H1 (cell line): Measurements from ENCODE around the gene WNK2. TPM values are rescaled to one million over a fixed set of nuclear protein-coding genes. Genes with fewer than 3 reads are reported as not detected.
A peak's percentile ranks its signal among the peaks of the same experiment; 100 is the strongest.

Source experiments
- CTCF ChIA-PET: fragments of 300-600 bp; sonication (Branson Sonifier 250); formaldehyde crosslinking; loops from one replicate; lab custom pipeline; 2021; ENCODE audit not compliant: partially characterized antibody; lab: Charles Lee
- POLR2A ChIA-PET: fragments of 300-600 bp; sonication (Branson Sonifier 250); formaldehyde crosslinking; loops from one replicate; lab custom pipeline; 2021; ENCODE audit warnings: inconsistent platforms; ENCODE audit not compliant: partially characterized antibody; lab: Charles Lee
- DNase-seq, 2 experiments: peaks; one replicate each; pipeline versions ENCODE4 v3.0.0 to v3.0.0-alpha.2; 2010 to 2022; ENCODE audit warnings: low spot score in 2 of 2, low read depth in 1 of 2, mixed read lengths in 1 of 2
- FAIRE-seq: peaks from 2 replicates; lab custom pipeline; 2011; peaks lifted over from hg19 to GRCh38; lab: Jason Lieb, UNC
- H2AFZ ChIP-seq: 2 replicates; pipeline ENCODE4 v1.8.1; 2012; ENCODE audit warnings: low read length, inconsistent platforms
- H2AK5ac ChIP-seq: 2 replicates; pipeline ENCODE4 v1.6.1; 2013; ENCODE audit warnings: low read depth, low read length
- H2BK120ac ChIP-seq: replicated peaks from 2 replicates; pipeline ENCODE3; 2013; ENCODE audit warnings: low read depth, low read length, inconsistent platforms
- H2BK12ac ChIP-seq: 2 replicates; pipeline ENCODE4 v1.6.1; 2013; ENCODE audit warnings: low read depth, low read length
- H2BK15ac ChIP-seq: 2 replicates; pipeline ENCODE4 v1.6.1; 2013; ENCODE audit warnings: low read length
- H2BK20ac ChIP-seq: 2 replicates; pipeline ENCODE4 v1.6.1; 2013; ENCODE audit warnings: low read length
- H2BK5ac ChIP-seq: 2 replicates; pipeline ENCODE4 v1.6.1; 2013; ENCODE audit warnings: low read depth, low read length
- H3K14ac ChIP-seq: 2 replicates; pipeline ENCODE4 v1.6.1; 2013; ENCODE audit warnings: inconsistent platforms; ENCODE audit not compliant: insufficient read length
- H3K18ac ChIP-seq: 2 replicates; pipeline ENCODE4 v1.6.1; 2013; ENCODE audit warnings: low read length; ENCODE audit errors: extremely low read depth
- H3K23ac ChIP-seq: 2 replicates; pipeline ENCODE4 v1.6.1; 2013; ENCODE audit warnings: inconsistent platforms; ENCODE audit not compliant: insufficient read length
- H3K23me2 ChIP-seq: 2 replicates; pipeline ENCODE4 v1.6.1; 2013; ENCODE audit warnings: low read depth, low read length
- H3K27ac ChIP-seq: 2 replicates; pipeline ENCODE4 v1.6.1; 2011; ENCODE audit warnings: low read depth, low read length, inconsistent platforms
- H3K27me3 ChIP-seq, 4 experiments: replicated peaks in 1 of 4; 1 replicate in 1 of 4; 2 replicates in 3 of 4; pipeline versions ENCODE4 v1.6.1 to v1.8.1; 2011 to 2013; ENCODE audit warnings: low read length in 3 of 4, mild to moderate bottlenecking in 3 of 4, inconsistent platforms in 2 of 4, mixed read lengths in 2 of 4, moderate library complexity in 1 of 4; ENCODE audit not compliant: control insufficient read depth in 3 of 4, insufficient read depth in 3 of 4; ENCODE audit errors: extremely low read depth in 1 of 4
- H3K36me3 ChIP-seq, 4 experiments: 2 replicates each; pipeline versions ENCODE4 v1.6.1 to v1.8.1; 2011 to 2013; ENCODE audit warnings: mild to moderate bottlenecking in 4 of 4, low read length in 3 of 4, moderate library complexity in 2 of 4, control low read depth in 1 of 4, inconsistent platforms in 1 of 4; ENCODE audit not compliant: insufficient read depth in 4 of 4, control insufficient read depth in 2 of 4
- H3K4ac ChIP-seq: replicated peaks from 2 replicates; pipeline ENCODE3; 2013; ENCODE audit warnings: low read length, low read depth, mixed read lengths, inconsistent platforms; ENCODE audit not compliant: insufficient read length
- H3K4me1 ChIP-seq, 4 experiments: replicated peaks in 1 of 4; 1 replicate in 1 of 4; 2 replicates in 3 of 4; pipeline versions ENCODE4 v1.6.1 to v1.8.1; 2011 to 2013; ENCODE audit warnings: low read length in 3 of 4, inconsistent platforms in 2 of 4, mixed read lengths in 1 of 4; ENCODE audit not compliant: insufficient read depth in 4 of 4, control insufficient read depth in 3 of 4
- H3K4me2 ChIP-seq, 2 experiments: 2 replicates each; pipeline versions ENCODE4 v1.6.1 to v1.8.1; 2011 to 2013; ENCODE audit warnings: low read depth in 2 of 2, low read length in 2 of 2, control low read depth in 1 of 2, inconsistent platforms in 1 of 2, mild to moderate bottlenecking in 1 of 2; ENCODE audit not compliant: insufficient read depth in 1 of 2
- H3K4me3 ChIP-seq, 4 experiments: fragments of 200-600, 300-600 bp in 1 of 4; sonication (generic), shearing (Covaris generic), sonication (Bioruptor Twin) in 1 of 4; 2 replicates each; pipeline versions ENCODE4 v1.5.1 to v1.8.1; 2011 to 2016; ENCODE audit warnings: low read length in 4 of 4, low read depth in 3 of 4, control low read depth in 2 of 4, inconsistent platforms in 2 of 4, mild to moderate bottlenecking in 2 of 4, mixed read lengths in 1 of 4, moderate library complexity in 1 of 4; ENCODE audit not compliant: insufficient read depth in 2 of 4; ENCODE audit errors: extremely low read depth in 1 of 4
- H3K56ac ChIP-seq: replicated peaks from 2 replicates; pipeline ENCODE3; 2013; ENCODE audit warnings: low read depth, mild to moderate bottlenecking, mixed read lengths, low read length, inconsistent platforms; ENCODE audit not compliant: insufficient read length
- H3K79me1 ChIP-seq: 2 replicates; pipeline ENCODE4 v1.6.1; 2013; ENCODE audit warnings: low read depth, low read length, control low read depth
- H3K79me2 ChIP-seq, 2 experiments: 2 replicates each; pipeline versions ENCODE4 v1.6.1 to v1.8.1; 2012 to 2013; ENCODE audit warnings: low read length in 2 of 2, mild to moderate bottlenecking in 2 of 2, inconsistent platforms in 1 of 2; ENCODE audit not compliant: insufficient read depth in 2 of 2, control insufficient read depth in 1 of 2
- H3K9ac ChIP-seq, 4 experiments: replicated peaks in 1 of 4; 1 replicate in 1 of 4; 2 replicates in 3 of 4; pipeline versions ENCODE4 v1.6.1 to v1.8.1; 2011 to 2013; ENCODE audit warnings: low read depth in 3 of 4, low read length in 3 of 4, control low read depth in 2 of 4, mild to moderate bottlenecking in 2 of 4, moderate library complexity in 2 of 4, inconsistent platforms in 1 of 4; ENCODE audit errors: extremely low read depth in 1 of 4
- H3K9me3 ChIP-seq, 2 experiments: 2 replicates each; pipeline versions ENCODE4 v1.6.1 to v1.8.1; 2012 to 2013; ENCODE audit warnings: mild to moderate bottlenecking in 2 of 2, moderate library complexity in 2 of 2, control low read depth in 1 of 2, inconsistent platforms in 1 of 2, low read depth in 1 of 2, low read length in 1 of 2, mixed read lengths in 1 of 2; ENCODE audit not compliant: insufficient read depth in 2 of 2
- H4K20me1 ChIP-seq, 2 experiments: replicated peaks in 1 of 2; 2 replicates each; pipeline versions ENCODE3 to v1.8.1; 2011 to 2013; ENCODE audit warnings: inconsistent platforms in 2 of 2, low read length in 2 of 2, mild to moderate bottlenecking in 1 of 2; ENCODE audit not compliant: insufficient read depth in 2 of 2, control insufficient read depth in 1 of 2
- H4K5ac ChIP-seq: 2 replicates; pipeline ENCODE4 v1.6.1; 2013; ENCODE audit warnings: low read length, low read depth, mixed read lengths, inconsistent platforms; ENCODE audit not compliant: insufficient read length
- H4K8ac ChIP-seq: 2 replicates; pipeline ENCODE4 v1.8.0; 2013; ENCODE audit warnings: mild to moderate bottlenecking, moderate library complexity, low read length, inconsistent platforms; ENCODE audit not compliant: insufficient read depth; ENCODE audit errors: extremely low read depth
- H4K91ac ChIP-seq: replicated peaks from 2 replicates; pipeline ENCODE3; 2013; ENCODE audit warnings: low read length, mixed read lengths, inconsistent platforms; ENCODE audit not compliant: insufficient read length
- CBX8 ChIP-seq: fragments of 300-800, 300-1000 bp; sonication (generic); IDR thresholded peaks from 2 replicates; pipeline ENCODE4 v1.7.1; 2016; ENCODE audit warnings: low read depth, low read length, borderline replicate concordance
- EP300 ChIP-seq, 2 experiments: IDR thresholded peaks; 1 replicate in 1 of 2; 2 replicates in 1 of 2; pipeline ENCODE4 v1.6.1; 2011 to 2012; ENCODE audit warnings: low read depth in 2 of 2, low read length in 2 of 2, mild to moderate bottlenecking in 2 of 2, borderline replicate concordance in 1 of 2, inconsistent platforms in 1 of 2, moderate library complexity in 1 of 2
- GABPA ChIP-seq: IDR thresholded peaks from 2 replicates; pipeline ENCODE4 v1.6.1; 2011; ENCODE audit warnings: mild to moderate bottlenecking, low read length, moderate library complexity, borderline replicate concordance; ENCODE audit not compliant: insufficient read depth
- HDAC6 ChIP-seq: IDR thresholded peaks from one replicate; pipeline ENCODE4 v1.7.1; 2012; ENCODE audit warnings: low read depth, mild to moderate bottlenecking, inconsistent platforms, low read length, moderate library complexity
- JUND ChIP-seq: IDR thresholded peaks from 2 replicates; pipeline ENCODE4 v1.6.1; 2011; ENCODE audit warnings: mild to moderate bottlenecking, improper control_type of control experiment, low read length
- POU5F1 ChIP-seq: IDR thresholded peaks from 2 replicates; pipeline ENCODE4 v1.6.1; 2011; ENCODE audit warnings: low read depth, mild to moderate bottlenecking, low read length, moderate library complexity
- RXRA ChIP-seq: IDR thresholded peaks from 2 replicates; pipeline ENCODE4 v1.6.1; 2011; ENCODE audit warnings: low read depth, mild to moderate bottlenecking, low read length, moderate library complexity; ENCODE audit not compliant: insufficient read depth
- SIRT6 ChIP-seq: IDR thresholded peaks from one replicate; pipeline ENCODE4 v1.7.1; 2012; ENCODE audit warnings: low read length, inconsistent platforms
- SP1 ChIP-seq: IDR thresholded peaks from 2 replicates; pipeline ENCODE4 v1.6.1; 2011; ENCODE audit warnings: low read depth, low read length
- SP4 ChIP-seq: IDR thresholded peaks from 2 replicates; pipeline ENCODE4 v1.6.1; 2012; ENCODE audit warnings: low read length, inconsistent platforms
- TAF7 ChIP-seq: optimal IDR thresholded peaks from 2 replicates; pipeline ENCODE3; 2011; ENCODE audit warnings: low read depth, mild to moderate bottlenecking, inconsistent platforms, low read length, moderate library complexity, borderline replicate concordance
- TCF12 ChIP-seq: IDR thresholded peaks from 2 replicates; pipeline ENCODE4 v1.6.1; 2011; ENCODE audit warnings: low read depth, mild to moderate bottlenecking, low read length
- YY1 ChIP-seq: IDR thresholded peaks from 2 replicates; pipeline ENCODE4 v1.6.1; 2011; ENCODE audit warnings: low read depth, mild to moderate bottlenecking, low read length
- WGBS, 2 experiments: shearing (Covaris generic) in 1 of 2; methylation state at CpG; one replicate each; pipeline versions ENCODE4 v1.1.6 to v1.1.7; 2013 to 2015; ENCODE audit warnings: low lambda C conversion rate in 2 of 2, mixed read lengths in 2 of 2, inconsistent platforms in 1 of 2, low coverage in 1 of 2, missing lambda C conversion rate in 1 of 2; ENCODE audit not compliant: insufficient replicate concordance in 2 of 2, insufficient coverage in 1 of 2, insufficient read length in 1 of 2; ENCODE audit errors: extremely low coverage in 1 of 2, missing lambda C conversion rate in 1 of 2; 5-methylcytosine and 5-hydroxymethylcytosine counted together
- polyA plus RNA-seq, 7 experiments: library from polyadenylated mRNA; depleted of rRNA in 3 of 7; stranded (reverse) in 5 of 7; unstranded in 2 of 7; fragments of >200 nt in 5 of 7; fragments of 200-250 nt in 2 of 7; gene quantifications; 1 replicate in 5 of 7; 2 replicates in 1 of 7; 4 replicates in 1 of 7; pipeline versions ENCODE4 v1.2.1 to v1.2.3, GENCODE V29; 2011 to 2013; ENCODE audit warnings: missing spikeins in 2 of 7, mixed read lengths in 2 of 7
- total RNA-seq: library from RNA; stranded (reverse); fragmentation: NEBNext Ultra II Directional; extraction: Animal tissue kit (Norgen Biotek cat#: 25700); gene quantifications from 2 replicates; pipeline ENCODE4 v1.2.1, GENCODE V29; 2021

Gene WNK2
- total and polyA plus RNA-seq, 2 of the 8 experiments (the other 6 are each of a cell fraction or from before 2014, with no cell fraction given), result 12.0 to 87.2 TPM

DNA sequence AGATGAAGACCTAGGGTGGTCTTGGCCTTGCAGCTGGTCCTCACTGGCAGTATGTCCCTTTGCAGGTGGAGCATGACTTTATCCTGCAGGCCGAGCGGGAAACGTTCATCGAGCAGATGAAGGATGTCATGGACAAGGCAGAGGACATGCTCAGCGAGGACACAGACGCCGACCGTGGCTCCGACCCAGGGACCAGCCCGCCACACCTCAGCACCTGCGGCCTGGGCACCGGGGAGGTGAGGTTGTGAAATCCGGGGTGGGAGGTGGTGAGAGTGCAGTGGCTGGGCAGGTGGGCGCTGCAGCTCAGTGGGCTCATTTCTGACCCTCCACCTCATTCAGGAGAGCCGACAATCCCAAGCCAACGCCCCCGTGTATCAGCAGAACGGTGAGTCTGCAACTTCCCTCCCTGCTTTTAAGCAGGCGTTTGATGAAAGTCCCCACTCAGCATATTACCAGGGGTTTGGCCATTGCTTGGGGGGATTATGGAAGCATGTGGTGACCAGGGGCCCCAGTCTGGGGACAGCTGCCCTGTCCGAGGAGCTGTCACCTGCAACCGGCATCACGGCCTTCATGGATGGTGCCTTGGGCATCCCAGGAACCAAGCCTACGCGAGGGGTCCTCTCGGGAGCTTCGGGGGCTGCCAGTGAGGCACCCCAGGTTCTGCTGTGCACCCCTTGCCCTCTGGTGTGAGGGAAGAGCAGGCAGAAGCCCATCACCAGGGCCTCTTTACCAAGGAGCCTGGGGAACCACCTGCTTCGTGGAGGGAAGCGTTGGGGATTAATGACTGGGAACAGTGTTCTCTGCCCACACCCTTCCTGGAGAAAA is 84.0 kb downstream of the WNK2 start:
- Histone ChIP-seq H2AK5ac (no peak overlapping the region), H4K91ac (no peak overlapping the region), H3K23ac (no peak overlapping the region), H3K27ac (no peak overlapping the region), H3K9ac (no peak overlapping the region), H4K20me1 (peaks cover 2% of the 10 kb centered on the region in 2 experiments), H3K14ac (no peak overlapping the region), H3K27me3 (no peaks in the 10 kb centered on the region), H3K9me3 (no peaks in the 10 kb centered on the region), H3K18ac (no peak overlapping the region), H2BK20ac (no peak overlapping the region), H2AFZ (no peak overlapping the region), H2BK12ac (no peak overlapping the region), H4K5ac (no peak overlapping the region), H3K4me3 (no peak overlapping the region), H3K4me2 (no peak overlapping the region), H3K36me3 (peaks cover 2 to 27% (median 12%) of the 10 kb centered on the region in 4 experiments; a peak in 6 of 8 replicates), H3K4me1 (no peaks in the 10 kb centered on the region), H3K79me1 (no peaks in the 10 kb centered on the region; the same call in 1 of the 2 replicates), H4K8ac (no peak overlapping the region), H3K4ac (no peak overlapping the region), H2BK5ac (peak overlapping the region; percentile 44; the same call in 1 of the 2 replicates), H3K56ac (no peak overlapping the region), H3K23me2 (no peaks in the 10 kb centered on the region), H3K79me2 (no peaks in the 10 kb centered on the region), H2BK15ac (no peak overlapping the region), H2BK120ac (no peak overlapping the region)
- WGBS, 2 experiments, result 89% methylated on average over 23 of the region's 28 CpGs; no CpG with 5 or more reads in 1 of the 2 experiments
- FAIRE-seq, result no peak
- POLR2A ChIA-PET, result no interaction called here
- DNase-seq, result no peak
- CTCF ChIA-PET, result interaction anchor here (0.7 to 3.2 kb wide), 3 partner anchors 21 to 101 kb away, joined by 3 to 7 read pairs (median 3); no protein-coding TSS in a partner anchor
- TF ChIP-seq EP300 (IDR thresholded peaks at IDR 0.05; ENCODE audit: borderline replicate concordance in 1 of 2, low read depth in 2 of 2, low read length in 2 of 2), result no peak
- no peak for TF ChIP-seq YY1
- TF ChIP-seq RXRA, result no peak
- TF ChIP-seq JUND, result no peak
- no peak for TF ChIP-seq CBX8
- TF ChIP-seq SP4, result no peak
- TF ChIP-seq HDAC6, result no peak
- TF ChIP-seq SP1, result no peak
- no peak for TF ChIP-seq SIRT6
- no peak for TF ChIP-seq TAF7
- no peak for TF ChIP-seq POU5F1
- TF ChIP-seq TCF12, result no peak
- no peak for TF ChIP-seq GABPA
